ENCODE data around the gene DPT. TPM values are rescaled to one million over a fixed set of nuclear protein-coding genes. Genes with fewer than 3 reads are reported as not detected.
A peak's percentile ranks its signal among the peaks of the same experiment; 100 is the strongest.

Gene DPT
- total RNA-seq (2013) = 0.04 TPM
- polyA plus RNA-seq (not detected), polyA minus RNA-seq (not detected in 2 replicates), total RNA-seq (0 to 0.30 (median 0) reads per million in 11 experiments)

GRCh38 chr1:168728473-168729404 is at the start of gene DPT:
DPT (minus strand) TSS chr1:168729206; CDS start chr1:168729174, 32 bp downstream.
- Histone ChIP-seq H2AFZ (ENCODE audit: insufficient read depth, low read depth, low read length, poor library complexity, severe bottlenecking) (no peak within 1 kb of the TSS), H3K36me3 (replicated peaks in 1 of 2; ENCODE audit: control insufficient read depth in 1 of 2, insufficient read depth in 2 of 2, low read length in 2 of 2) (no peaks in the 10 kb centered on the region), H3K4me3 (replicated peaks in 1 of 3; ENCODE audit: low read depth in 2 of 3, low read length in 3 of 3) (no peak within 1 kb of the TSS), H3K27ac (ENCODE audit: low read depth in 1 of 2, low read length in 2 of 2) (no peak within 1 kb of the TSS), H3K27me3 (ENCODE audit: control insufficient read depth in 2 of 2, insufficient read depth in 2 of 2, low read length in 2 of 2) (no peaks in the 10 kb centered on the region), H4K20me1 (ENCODE audit: insufficient read depth, low read length) (no peaks in the 10 kb centered on the region), H3K9me3 (replicated peaks in 1 of 2; ENCODE audit: control insufficient read depth in 1 of 2, insufficient read depth in 1 of 2, low read length in 2 of 2) (no peaks in the 10 kb centered on the region), H3K4me1 (ENCODE audit: control insufficient read depth in 1 of 2, insufficient read depth in 2 of 2, low read length in 2 of 2) (no peaks in the 10 kb centered on the region), H3K9ac (ENCODE audit: insufficient read depth, low read length, poor library complexity, severe bottlenecking) (no peak within 1 kb of the TSS), H3K4me2 (replicated peaks; ENCODE audit: extremely low read depth, low read length, poor library complexity, severe bottlenecking) (no peak within 1 kb of the TSS), H3K79me2 (ENCODE audit: insufficient read depth, low read length) (no peaks in the 10 kb centered on the region)
- intact Hi-C loops (cut with micrococcal nuclease) = no loop called here
- Mint-ChIP-seq H3K36me3 (no peaks in the 10 kb centered on the region), H3K9me3 (peaks cover 0 to 4% (median 0%) of the 10 kb centered on the region in 7 donors), H3K4me1 (no peaks in the 10 kb centered on the region), H3K27me3 (ENCODE audit: low read depth in 3 of 3) (no peaks in the 10 kb centered on the region), H3K27ac (peak within 1 kb of the TSS in 1 of 7 donors; percentile 24), H3K4me3 (no peak within 1 kb of the TSS)
- 92% methylated on average over 9 of the region's 14 CpGs for WGBS (ENCODE audit: insufficient coverage)
- TF ChIP-seq, protein P1, sequence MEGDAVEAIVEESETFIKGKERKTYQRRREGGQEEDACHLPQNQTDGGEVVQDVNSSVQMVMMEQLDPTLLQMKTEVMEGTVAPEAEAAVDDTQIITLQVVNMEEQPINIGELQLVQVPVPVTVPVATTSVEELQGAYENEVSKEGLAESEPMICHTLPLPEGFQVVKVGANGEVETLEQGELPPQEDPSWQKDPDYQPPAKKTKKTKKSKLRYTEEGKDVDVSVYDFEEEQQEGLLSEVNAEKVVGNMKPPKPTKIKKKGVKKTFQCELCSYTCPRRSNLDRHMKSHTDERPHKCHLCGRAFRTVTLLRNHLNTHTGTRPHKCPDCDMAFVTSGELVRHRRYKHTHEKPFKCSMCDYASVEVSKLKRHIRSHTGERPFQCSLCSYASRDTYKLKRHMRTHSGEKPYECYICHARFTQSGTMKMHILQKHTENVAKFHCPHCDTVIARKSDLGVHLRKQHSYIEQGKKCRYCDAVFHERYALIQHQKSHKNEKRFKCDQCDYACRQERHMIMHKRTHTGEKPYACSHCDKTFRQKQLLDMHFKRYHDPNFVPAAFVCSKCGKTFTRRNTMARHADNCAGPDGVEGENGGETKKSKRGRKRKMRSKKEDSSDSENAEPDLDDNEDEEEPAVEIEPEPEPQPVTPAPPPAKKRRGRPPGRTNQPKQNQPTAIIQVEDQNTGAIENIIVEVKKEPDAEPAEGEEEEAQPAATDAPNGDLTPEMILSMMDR (IDR thresholded peaks at IDR 0.05) = no peak
- no peak for DNase-seq

DNA sequence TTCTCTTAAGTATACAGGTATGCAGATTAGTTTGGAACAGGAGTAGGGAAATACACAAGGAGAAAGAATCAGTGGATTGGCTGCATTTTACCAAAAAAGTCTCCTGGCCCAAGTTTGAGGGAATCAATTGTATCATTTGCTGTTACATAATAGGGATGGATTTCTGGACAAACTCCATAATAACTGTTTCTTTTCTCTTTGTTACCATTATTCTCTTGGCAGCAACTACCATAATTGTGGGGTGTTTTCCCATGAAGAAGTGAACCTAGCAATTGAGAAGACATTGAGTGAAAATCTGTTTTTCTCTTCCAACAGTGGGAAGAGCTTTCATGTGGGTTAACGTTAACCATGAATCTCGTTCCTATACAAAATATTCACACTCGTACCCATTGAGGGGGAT is 46.4 kb upstream of the DPT start:
- Mint-ChIP-seq H3K4me1 (no peaks in the 10 kb centered on the region), H3K4me3 (no peak overlapping the region), H3K27me3 (ENCODE audit: low read depth in 3 of 3) (peaks cover 0 to 2% (median 0%) of the 10 kb centered on the region in 3 donors), H3K27ac (no peak overlapping the region), H3K9me3 (peaks cover 0 to 3% (median 0%) of the 10 kb centered on the region in 7 donors), H3K36me3 (no peaks in the 10 kb centered on the region)
- TF ChIP-seq, protein P1 (IDR thresholded peaks at IDR 0.05) = no peak
- H3K9me3 ChIP-seq (replicated peaks in 1 of 2; ENCODE audit: control insufficient read depth in 1 of 2, insufficient read depth in 1 of 2, low read length in 2 of 2) = no peaks in the 10 kb centered on the region
- H2AFZ ChIP-seq (ENCODE audit: insufficient read depth, low read depth, low read length, poor library complexity, severe bottlenecking) = no peak overlapping the region
- no peak overlapping the region for H3K4me2 ChIP-seq (replicated peaks; ENCODE audit: extremely low read depth, low read length, poor library complexity, severe bottlenecking)
- no peaks in the 10 kb centered on the region for H4K20me1 ChIP-seq (ENCODE audit: insufficient read depth, low read length)
- H3K27me3 ChIP-seq (ENCODE audit: control insufficient read depth in 2 of 2, insufficient read depth in 2 of 2, low read length in 2 of 2) = no peaks in the 10 kb centered on the region
- H3K4me1 ChIP-seq (ENCODE audit: control insufficient read depth in 1 of 2, insufficient read depth in 2 of 2, low read length in 2 of 2) = no peaks in the 10 kb centered on the region
- no peak overlapping the region for H3K4me3 ChIP-seq (replicated peaks in 1 of 3; ENCODE audit: low read depth in 2 of 3, low read length in 3 of 3)
- no CpG with 5 or more reads among the region's 3 CpGs for WGBS (ENCODE audit: insufficient coverage)
- no peak overlapping the region for H3K9ac ChIP-seq (ENCODE audit: insufficient read depth, low read length, poor library complexity, severe bottlenecking)
- H3K36me3 ChIP-seq (replicated peaks in 1 of 2; ENCODE audit: control insufficient read depth in 1 of 2, insufficient read depth in 2 of 2, low read length in 2 of 2) = no peaks in the 10 kb centered on the region
- intact Hi-C loops (cut with micrococcal nuclease) = no loop called here
- no peaks in the 10 kb centered on the region for H3K79me2 ChIP-seq (ENCODE audit: insufficient read depth, low read length)
- no peak overlapping the region for H3K27ac ChIP-seq (ENCODE audit: low read depth in 1 of 2, low read length in 2 of 2)
- DNase-seq = no peak

Data from CD14-positive monocyte (primary cell).